ENCODE results near the gene AKAP7. TPM values are rescaled to one million over a fixed set of nuclear protein-coding genes. Genes with fewer than 3 reads are reported as not detected.

The AKAP7 gene
- total RNA-seq, 4 donors from 2014 or later = 6.2 to 18.7 (median 8.4) TPM

GRCh38 chr6:131305037-131305850 lies 170.0 kb downstream of the AKAP7 start:
- Histone ChIP-seq H3K4me3 (no peak overlapping the region), H3K9me3 (peaks cover 0 to 9% (median 0%) of the 10 kb centered on the region in 4 donors), H3K27ac (replicated peaks in 1 of 4) (no peak overlapping the region), H3K4me1 (no peaks in the 10 kb centered on the region), H3K27me3 (no peaks in the 10 kb centered on the region), H3K36me3 (no peaks in the 10 kb centered on the region)
- WGBS = 71% methylated on average over 6 of the region's 6 CpGs
- intact Hi-C loops (cut with DNase I) = no loop called here
- DNase-seq (ENCODE audit: extremely low spot score) = no peak
- TF ChIP-seq CTCF (IDR thresholded peaks at IDR 0.05) (no peak), POLR2AphosphoS5 (IDR thresholded peaks at IDR 0.05) (no peak)

DNA sequence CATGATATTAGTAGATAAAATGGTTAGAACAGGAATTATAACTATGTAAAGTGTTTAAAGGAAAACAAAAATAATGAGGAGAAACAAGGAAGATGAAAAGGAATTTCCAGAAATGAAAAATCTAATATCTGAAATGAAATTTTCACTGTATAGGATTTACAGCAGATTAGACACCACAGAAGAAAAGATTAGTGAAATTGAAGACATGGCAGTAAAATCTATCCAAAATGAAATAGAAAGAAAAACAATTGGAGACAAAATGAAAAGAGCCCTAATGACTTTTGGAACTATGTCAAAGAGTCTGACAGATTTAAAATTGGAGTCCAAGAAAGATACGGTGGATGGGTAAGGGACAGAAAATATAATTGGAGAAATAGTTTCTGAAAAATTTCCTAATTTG lies 174.2 kb downstream of the AKAP7 start:
- intact Hi-C loops (cut with DNase I) = no loop called here
- H3K4me3 ChIP-seq = no peak overlapping the region
- H3K9me3 ChIP-seq = peaks cover 0 to 9% (median 2%) of the 10 kb centered on the region in 4 donors
- DNase-seq (ENCODE audit: extremely low spot score) = no peak
- TF ChIP-seq CTCF (IDR thresholded peaks at IDR 0.05) (no peak), EP300 (IDR thresholded peaks at IDR 0.05) (no peak)
- no peak overlapping the region for H3K27ac ChIP-seq (replicated peaks in 1 of 4)
- 100% methylated on average over 1 of the region's 1 CpG for WGBS
- H3K4me1 ChIP-seq = no peaks in the 10 kb centered on the region
- H3K27me3 ChIP-seq = no peaks in the 10 kb centered on the region
- H3K36me3 ChIP-seq = no peaks in the 10 kb centered on the region

DNA sequence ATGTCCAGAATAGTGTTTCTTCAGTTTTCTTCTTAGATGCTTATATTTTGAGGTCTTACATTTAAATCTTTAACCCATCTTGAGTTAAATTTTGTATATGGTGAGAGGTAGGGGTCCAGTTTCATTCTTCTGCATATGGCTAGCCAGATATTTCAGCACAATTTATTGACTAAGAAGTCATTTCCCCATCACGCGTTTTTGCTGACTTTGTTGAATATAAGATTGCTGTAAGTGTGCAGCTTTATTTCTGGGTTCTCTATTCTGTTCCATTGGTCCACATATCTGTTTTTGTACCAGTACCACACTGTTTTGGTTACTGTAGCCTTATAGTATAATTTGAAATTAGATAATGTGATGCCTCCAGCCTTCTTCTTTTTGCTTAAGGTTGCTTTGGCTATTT lies 179.6 kb downstream of the AKAP7 start:
- H3K27ac ChIP-seq (replicated peaks in 1 of 4) = no peak overlapping the region
- 95% methylated on average over 2 of the region's 2 CpGs for WGBS
- H3K36me3 ChIP-seq = no peaks in the 10 kb centered on the region
- no peaks in the 10 kb centered on the region for H3K27me3 ChIP-seq
- no peak for DNase-seq (ENCODE audit: extremely low spot score)
- TF ChIP-seq EP300 (IDR thresholded peaks at IDR 0.05) (no peak), CTCF (IDR thresholded peaks at IDR 0.05) (no peak)
- no peak overlapping the region for H3K4me3 ChIP-seq
- H3K4me1 ChIP-seq = no peaks in the 10 kb centered on the region
- H3K9me3 ChIP-seq = peaks cover 0 to 17% (median 5%) of the 10 kb centered on the region in 4 donors
- intact Hi-C loops (cut with DNase I) = no loop called here

DNA sequence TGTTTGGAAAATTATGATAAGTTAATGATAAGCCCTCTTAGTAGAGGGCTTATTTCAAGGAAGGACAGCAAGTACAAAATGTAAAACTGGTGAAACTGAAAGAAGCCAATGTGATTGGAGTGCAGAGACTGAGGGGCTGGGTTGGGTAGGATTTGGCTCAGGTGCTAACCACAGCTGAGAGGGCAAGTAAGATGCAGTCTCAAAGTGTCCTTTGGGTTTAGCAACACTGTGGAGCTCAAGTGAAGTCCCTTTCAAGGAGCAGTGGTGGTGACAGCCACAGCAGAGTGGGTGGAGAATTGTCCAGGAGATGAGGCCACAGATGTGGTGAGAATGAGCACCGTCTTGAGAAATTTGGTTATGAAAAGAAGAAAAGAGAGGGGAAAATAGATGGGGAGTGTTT lies 181.4 kb downstream of the AKAP7 start:
- intact Hi-C loops (cut with DNase I) = no loop called here

More for the DNA sequence above, 181.4 kb downstream of the AKAP7 start:
- Histone ChIP-seq H3K4me3 (no peak overlapping the region), H3K36me3 (no peaks in the 10 kb centered on the region), H3K27ac (replicated peaks in 1 of 4) (no peak overlapping the region), H3K4me1 (no peaks in the 10 kb centered on the region), H3K27me3 (no peaks in the 10 kb centered on the region), H3K9me3 (peaks cover 0 to 17% (median 5%) of the 10 kb centered on the region in 4 donors)
- no peak for DNase-seq (ENCODE audit: extremely low spot score)
- no peak for TF ChIP-seq CTCF (IDR thresholded peaks at IDR 0.05)
- TF ChIP-seq POLR2A (IDR thresholded peaks at IDR 0.05; ENCODE audit: low read depth) = no peak
- TF ChIP-seq EP300 (IDR thresholded peaks at IDR 0.05) = no peak
- no peak for TF ChIP-seq POLR2AphosphoS5 (IDR thresholded peaks at IDR 0.05)
- WGBS = 93% methylated on average over 1 of the region's 1 CpG
